HTERT RPE-1 (cell line): ENCODE data around the gene AFF4.

Experiments
- in situ Hi-C: fragments of 300-500 bp; cut with MboI; formaldehyde crosslinking; loops from 4 replicates; pipeline ENCODE4 v1.14.3; 2020; ENCODE audit warnings: low sequenced_read_pairs

AFF4 gene

GRCh38 chr5:132829742-132830435 lies 133.5 kb downstream of the AFF4 start:
- in situ Hi-C loops = no loop called here

DNA sequence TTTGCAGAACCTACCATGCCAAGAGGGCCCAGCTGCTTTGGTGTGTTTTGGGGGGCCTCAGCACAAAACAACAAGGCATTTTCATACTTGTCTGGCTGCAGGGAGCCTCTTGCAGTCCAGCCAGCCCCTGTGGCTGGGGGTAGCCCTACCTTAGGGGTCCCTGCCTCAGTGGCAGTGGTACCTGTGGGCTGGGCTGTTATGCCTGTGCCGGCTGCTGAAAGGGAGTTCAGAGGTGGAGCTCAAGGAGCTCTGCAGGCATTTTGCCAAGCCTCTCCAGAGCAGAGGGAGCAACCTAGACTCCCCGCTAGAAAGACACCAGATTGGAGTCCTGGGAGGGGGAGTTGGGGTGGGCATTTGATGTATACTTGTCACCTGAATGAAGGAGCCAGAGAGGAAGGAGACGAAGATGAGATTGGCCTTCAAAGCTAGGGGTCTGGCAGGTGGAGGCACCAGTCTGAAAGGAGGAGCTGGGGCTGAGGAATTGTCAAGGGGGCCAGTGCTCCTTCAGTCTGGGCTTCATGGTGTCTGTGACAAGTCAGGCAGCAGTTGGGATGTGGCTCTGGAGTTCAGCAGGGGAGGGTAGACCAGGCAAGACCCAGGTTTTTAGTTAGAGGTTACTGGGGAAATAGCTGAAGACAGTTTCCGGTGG lies 134.5 kb downstream of the AFF4 start:
- in situ Hi-C loops = no loop called here

GRCh38 chr5:132827943-132828673 lies 135.3 kb downstream of the AFF4 start:
- in situ Hi-C loops = no loop called here

DNA sequence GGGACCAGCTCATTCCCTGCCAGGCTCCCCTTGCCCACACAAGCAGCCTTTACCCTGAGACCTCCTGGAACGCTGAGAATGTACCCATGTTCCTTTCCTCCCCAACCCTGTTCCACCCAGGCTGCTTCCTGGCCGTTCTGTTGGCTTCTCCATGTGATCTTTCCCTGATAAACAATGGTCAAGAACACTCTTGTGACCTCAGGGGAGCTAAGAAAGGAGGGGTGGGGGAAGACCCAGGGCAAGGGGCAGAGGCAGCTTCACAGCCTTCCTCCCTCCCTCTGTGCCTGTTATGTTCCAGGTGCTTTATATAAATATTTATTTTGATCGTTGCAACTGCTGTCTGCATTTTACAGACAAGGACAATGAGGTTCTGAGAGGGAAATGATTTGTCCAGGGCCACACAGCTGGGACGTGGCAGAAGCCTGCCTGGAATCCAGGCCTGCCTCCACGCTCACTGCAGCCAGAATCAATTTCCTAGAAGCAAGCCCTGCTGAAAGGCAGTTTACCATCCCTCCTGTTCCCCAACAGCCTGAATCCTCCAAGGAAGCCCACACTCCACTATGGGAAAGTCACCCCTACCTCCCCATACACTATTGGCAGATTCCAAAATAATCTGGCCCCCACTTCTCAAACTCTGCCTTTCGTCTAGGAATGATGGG lies 136.9 kb downstream of the AFF4 start:
- in situ Hi-C loops = no loop called here

DNA sequence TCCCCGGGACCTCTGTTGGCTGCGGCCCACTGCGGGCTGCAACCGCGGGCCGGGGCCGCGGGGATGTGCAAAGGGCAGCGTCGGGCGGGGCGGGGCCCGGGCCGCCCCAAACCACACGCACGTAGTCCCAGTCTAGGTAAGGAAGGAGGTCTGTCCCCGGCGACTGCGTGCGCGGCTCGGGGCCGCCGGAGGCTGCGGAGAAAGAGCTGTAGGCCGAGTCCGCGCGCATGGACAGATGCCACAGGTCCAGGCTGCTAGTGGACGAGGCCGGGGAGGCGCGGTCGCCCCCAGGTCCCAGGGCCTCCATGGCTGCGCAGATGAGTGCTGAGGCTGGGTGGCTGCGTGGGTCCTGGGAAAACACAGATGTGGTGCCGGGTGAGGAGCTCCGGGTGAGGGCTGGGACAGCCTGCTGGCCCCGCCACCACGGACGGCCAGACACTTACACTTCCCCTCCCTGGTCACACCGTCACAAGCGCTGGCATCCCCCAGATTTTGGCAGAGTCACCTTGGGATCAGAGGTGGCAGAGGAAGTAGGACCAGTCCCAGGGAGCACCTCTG lies 137.5 kb downstream of the AFF4 start:
- in situ Hi-C loops = no loop called here
